Glomerular endothelial cell (primary cell): ENCODE measurements around the gene CAPZB. TPM values are rescaled to one million over a fixed set of nuclear protein-coding genes. Genes with fewer than 3 reads are reported as not detected.

Experiments used
- DNase-seq: peaks from one replicate; pipeline ENCODE4 v3.0.0-alpha.2; 2011; ENCODE audit warnings: low read depth, low spot score; ENCODE audit errors: extremely low read depth
- total RNA-seq: library from RNA; depleted of rRNA; stranded (reverse); fragments of >200 nt; gene quantifications from 2 replicates; pipeline ENCODE4 v1.2.3, GENCODE V29; 2015

CAPZB gene
- total RNA-seq, 1 donor from 2014 or later = 215 TPM

- no peak for DNase-seq
Measured at GRCh38 chr1:19390901-19391595, 94.3 kb downstream of the CAPZB start.

- no peak for DNase-seq
Measured at GRCh38 chr1:19390166-19390850, 95.0 kb downstream of the CAPZB start.

- no peak for DNase-seq
Measured at GRCh38 chr1:19388980-19389379, 96.4 kb downstream of the CAPZB start.

DNA sequence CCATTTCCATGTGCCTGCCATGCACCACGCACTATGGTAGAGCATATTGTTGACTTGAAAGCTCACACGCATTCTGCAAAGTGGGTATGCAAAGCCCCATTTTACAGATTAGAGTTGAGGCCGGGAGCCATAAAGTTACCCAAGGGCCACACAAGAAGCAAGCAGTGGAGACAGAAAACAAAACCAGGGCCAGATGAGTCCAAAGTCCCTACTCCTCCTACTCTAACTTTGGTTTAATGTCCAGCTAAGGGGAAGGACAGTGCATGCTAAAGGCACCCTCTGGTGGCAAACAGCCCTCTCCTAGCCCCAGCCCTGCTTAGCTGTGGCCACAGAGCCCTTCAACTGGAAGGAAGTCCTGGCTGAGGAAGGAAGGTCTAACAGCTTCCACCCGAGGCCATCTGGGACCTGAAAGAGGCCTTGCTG lies 98.3 kb downstream of the CAPZB start:
- DNase-seq = no peak

GRCh38 chr1:19385869-19386591 lies 99.3 kb downstream of the CAPZB start:
- no peak for DNase-seq

- DNase-seq = no peak
Measured at GRCh38 chr1:19385221-19385620, 100.1 kb downstream of the CAPZB start.

DNA sequence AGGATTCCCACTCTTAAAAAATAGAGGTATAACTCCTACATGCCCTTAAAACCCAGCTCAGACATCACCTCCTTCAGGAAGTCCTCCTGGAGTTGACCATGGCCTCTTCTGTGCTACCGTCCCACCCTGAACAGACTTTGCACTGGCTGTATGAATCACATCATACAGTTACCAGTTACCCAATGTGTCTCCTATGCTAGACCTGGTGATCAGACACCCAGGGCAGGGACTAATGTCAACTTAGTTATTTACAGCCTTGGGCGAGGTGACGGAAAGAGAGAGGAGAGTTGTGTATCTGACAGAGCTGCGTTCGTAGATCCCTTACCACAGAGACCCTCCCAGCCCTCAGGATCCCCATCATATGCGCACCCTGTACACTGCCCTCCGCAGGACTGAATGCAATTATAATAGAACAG lies 100.6 kb downstream of the CAPZB start:
- DNase-seq = no peak

DNA sequence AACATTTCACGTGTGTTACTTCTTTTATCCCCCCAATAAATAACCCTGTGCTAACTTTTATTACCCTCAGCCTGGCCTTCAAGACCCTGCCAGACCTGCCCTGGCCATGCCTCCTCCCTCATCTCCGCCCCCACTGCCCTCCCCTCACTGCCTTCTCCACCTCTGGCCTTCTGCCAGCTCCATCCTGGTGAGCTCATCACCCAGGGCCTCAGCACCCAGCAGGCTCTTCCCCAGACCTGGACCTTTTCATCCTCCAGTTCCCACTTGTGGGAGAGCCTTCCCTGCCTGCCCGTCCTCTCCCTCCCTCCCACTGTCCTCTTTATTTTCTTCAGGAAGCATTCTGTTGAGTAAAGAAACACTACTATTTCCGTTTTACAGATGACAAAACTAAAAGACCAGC lies 101.2 kb downstream of the CAPZB start:
- no peak for DNase-seq

DNA sequence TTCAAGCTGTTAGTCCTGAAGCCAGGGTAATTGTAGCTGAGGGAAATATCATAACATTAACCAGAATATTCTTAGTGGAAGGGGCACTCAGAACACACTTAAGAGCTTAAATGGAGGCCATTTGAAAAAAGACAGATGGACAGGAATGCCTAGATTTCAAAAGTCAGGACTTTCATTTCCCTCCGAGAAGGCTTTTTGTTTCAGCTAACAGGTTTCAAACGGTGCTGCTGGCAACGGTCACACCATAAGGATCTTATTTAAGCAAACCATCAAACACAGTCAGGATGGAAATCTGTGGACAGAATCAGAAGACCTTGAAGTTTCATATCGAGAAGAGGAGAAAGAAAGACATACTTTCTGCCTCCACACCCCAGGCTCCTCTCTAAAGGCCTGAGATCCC lies 103.1 kb downstream of the CAPZB start:
- no peak for DNase-seq

- DNase-seq = no peak
Measured at GRCh38 chr1:19381261-19381660, 104.1 kb downstream of the CAPZB start.

- no peak for DNase-seq
Measured at GRCh38 chr1:19377812-19378718, 107.3 kb downstream of the CAPZB start.

DNA sequence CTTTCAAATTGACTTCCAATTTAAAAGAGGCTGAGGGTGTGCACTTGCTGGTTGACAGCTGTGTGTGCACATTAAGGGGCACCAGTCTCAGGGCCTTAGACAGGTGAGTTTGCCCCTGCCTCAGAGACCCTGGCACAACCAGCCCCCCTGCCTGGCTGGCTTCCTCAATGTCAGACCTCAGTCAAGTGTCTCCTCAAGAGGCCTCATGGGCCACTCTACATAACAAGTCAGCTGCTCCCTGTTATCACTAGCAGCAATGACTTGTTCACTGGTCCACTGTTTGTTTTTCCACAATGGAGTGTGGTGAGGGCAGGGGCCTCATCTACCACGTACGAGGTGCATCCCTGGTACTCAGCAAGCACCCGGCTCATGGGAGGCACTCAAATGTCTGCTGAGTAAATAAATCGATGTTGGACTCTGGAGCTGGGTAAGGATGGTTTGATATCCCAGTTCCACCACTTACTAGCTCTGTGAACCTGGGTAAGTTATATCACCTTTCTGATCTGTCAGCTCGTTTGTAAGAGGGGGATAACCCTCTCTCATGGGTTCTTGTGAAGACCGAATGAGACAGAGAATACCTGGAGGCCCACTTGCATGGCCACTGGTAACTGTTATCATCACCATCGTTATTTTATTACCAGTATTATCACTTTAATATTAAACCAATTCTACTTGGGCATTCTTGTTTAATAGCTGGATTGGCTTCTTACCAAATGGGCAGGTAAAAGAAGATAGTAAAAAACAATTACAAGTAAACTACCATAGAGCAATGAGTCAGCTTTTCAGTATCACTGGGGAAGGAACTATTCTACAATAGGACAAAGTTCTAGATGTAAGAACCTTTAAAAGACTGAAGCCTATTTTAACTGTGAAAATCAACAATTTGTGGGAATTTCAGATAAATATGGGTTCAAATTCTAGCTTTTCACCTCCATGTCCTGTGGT lies 108.6 kb downstream of the CAPZB start:
- DNase-seq = no peak

- no peak for DNase-seq
Measured at GRCh38 chr1:19375631-19376400, 109.5 kb downstream of the CAPZB start.

DNA sequence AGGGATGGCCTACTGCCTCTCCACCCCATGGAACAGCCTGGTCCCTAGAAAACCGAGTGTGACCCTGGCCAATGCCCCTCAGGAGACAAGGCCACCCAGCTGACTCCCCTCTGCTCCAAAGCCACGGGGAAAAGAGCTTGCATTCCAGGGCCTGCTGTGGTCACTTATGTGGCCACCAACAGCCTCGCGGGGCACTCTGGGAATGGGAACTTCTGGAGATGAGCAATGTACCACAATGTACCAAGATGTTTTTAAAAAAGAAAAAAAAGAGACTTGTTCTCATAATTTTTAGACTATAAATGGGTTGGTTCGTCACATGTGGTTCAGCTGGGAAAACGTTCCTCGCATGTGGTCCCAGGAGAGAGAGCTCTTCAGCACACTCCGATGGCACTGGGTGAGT lies 110.4 kb downstream of the CAPZB start:
- DNase-seq = no peak

GRCh38 chr1:19374083-19374801 lies 111.1 kb downstream of the CAPZB start:
- no peak for DNase-seq

DNA sequence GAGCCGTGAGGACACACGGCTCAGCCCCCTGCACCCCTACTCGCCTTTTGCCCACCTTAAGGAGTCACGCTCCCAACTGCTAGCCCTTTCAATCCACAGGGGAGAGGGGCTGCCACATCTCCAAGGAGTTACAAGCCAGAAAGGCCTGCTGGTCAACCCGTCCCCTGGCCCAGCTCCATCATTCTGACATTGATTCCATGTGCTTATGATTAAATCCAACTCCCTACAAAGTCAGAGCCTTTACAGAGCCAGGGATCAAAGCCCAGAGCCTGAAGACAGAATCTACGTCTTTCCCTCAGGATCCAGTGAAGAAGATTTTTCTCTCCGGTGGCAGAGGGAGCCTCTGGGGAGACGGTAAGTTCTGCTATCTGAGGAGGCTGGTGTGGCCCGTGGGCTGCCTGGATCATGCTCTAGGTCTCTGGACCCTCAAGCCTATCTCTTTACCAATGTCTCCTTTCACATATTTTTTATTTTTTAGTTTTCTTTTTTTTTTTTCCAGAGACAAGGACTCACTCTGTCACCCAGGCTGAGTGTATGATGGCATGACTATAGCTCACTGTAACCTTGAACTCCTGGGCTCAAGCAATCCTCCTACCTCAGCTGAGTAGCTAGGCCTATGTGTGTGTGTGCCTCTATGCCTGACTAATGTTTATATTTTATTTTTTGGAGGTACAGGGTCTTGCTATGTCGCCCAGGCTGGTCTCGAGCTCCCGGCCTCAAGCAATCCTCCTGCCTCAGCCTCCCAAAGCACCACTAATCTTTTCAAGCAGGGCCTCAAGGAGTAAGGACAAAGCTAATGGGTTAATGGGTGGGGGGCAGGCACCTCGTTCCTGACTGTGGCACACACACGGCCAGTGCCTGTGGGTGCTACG lies 111.9 kb downstream of the CAPZB start:
- DNase-seq = no peak

- no peak for DNase-seq
Measured at GRCh38 chr1:19372602-19373001, 112.7 kb downstream of the CAPZB start.
